Measurements from ENCODE around the gene PRKACA. TPM values are rescaled to one million over a fixed set of nuclear protein-coding genes. Genes with fewer than 3 reads are reported as not detected.

Gene PRKACA
- total RNA-seq, 4 donors from 2014 or later: 37.3 to 81.8 (median 45.6) TPM

DNA sequence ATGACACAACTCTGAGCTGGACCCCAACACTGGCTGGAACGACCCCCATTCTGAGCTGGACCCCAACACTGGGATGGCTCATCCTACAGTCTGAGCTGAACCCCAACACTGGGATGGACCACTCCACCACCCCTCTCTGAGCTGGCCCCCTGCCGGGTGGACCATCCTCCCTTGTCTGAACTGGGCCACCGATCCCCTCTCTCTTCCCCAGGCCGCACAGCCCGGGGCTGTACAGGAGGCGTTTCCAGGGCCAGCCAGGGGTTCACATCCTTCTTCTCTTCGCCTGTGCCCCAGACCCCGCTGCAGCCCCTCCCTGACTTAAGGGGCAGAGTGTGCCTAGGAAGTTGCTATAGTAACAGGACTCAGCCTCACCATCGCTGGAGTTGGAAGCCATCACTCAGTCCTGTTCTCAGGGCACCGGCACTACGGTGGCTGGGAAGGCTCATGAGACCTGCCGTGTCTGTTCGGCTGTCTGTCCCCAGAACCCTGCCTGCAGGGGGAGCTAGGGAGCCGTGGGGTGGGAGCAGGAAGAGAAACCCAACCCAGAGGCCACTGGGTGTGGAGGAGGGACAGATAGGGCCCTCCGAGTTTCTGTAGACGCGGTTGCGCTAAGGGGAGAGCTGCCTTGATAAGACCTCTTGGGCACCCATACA lies 3.7 kb downstream of the PRKACA start:
- TF ChIP-seq, protein P1, sequence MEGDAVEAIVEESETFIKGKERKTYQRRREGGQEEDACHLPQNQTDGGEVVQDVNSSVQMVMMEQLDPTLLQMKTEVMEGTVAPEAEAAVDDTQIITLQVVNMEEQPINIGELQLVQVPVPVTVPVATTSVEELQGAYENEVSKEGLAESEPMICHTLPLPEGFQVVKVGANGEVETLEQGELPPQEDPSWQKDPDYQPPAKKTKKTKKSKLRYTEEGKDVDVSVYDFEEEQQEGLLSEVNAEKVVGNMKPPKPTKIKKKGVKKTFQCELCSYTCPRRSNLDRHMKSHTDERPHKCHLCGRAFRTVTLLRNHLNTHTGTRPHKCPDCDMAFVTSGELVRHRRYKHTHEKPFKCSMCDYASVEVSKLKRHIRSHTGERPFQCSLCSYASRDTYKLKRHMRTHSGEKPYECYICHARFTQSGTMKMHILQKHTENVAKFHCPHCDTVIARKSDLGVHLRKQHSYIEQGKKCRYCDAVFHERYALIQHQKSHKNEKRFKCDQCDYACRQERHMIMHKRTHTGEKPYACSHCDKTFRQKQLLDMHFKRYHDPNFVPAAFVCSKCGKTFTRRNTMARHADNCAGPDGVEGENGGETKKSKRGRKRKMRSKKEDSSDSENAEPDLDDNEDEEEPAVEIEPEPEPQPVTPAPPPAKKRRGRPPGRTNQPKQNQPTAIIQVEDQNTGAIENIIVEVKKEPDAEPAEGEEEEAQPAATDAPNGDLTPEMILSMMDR (IDR thresholded peaks at IDR 0.05; ENCODE audit: low read depth): no peak

GRCh38 chr19:14112809-14113385 lies 4.7 kb downstream of the PRKACA start:
- TF ChIP-seq, protein P1 (IDR thresholded peaks at IDR 0.05; ENCODE audit: low read depth): no peak

DNA sequence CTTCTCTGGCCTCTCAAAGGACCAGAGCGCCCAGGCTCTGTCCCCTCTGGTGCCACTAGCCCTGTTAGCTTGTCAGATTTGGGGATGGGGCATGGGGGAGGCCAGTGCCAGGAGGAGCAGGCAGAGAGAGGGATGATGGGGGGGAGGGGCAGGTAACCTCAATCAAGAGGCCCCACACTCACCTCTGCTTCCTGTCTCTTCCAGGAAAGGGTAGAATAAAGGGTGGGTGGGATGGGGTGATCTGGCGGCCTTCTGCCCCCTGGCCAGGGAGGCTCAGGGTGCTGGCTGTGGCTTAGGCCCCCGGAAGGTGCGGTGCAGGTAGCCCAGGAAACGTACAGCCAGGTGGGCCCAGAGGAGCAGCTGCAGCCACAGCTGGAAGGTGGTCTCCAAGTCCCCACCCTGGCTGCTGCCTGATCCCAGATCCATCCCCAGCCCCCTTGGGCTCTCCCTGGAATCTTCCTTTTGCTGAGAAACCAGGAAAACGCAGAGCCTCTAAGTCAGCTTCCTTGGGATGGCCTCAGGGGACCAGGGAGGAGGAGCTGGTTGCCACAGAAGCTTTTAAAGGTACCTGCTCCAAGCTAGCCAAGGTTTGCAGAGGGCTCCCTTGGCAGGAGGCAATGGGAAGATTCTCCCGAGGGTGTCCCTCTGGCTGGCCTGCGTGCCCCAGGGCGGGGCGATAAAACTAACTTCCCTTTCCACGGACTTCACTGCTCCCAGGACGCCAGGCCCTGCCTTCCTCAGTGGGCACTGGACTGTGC lies 5.3 kb downstream of the PRKACA start:
- TF ChIP-seq, protein P1 (IDR thresholded peaks at IDR 0.05; ENCODE audit: low read depth): no peak

DNA sequence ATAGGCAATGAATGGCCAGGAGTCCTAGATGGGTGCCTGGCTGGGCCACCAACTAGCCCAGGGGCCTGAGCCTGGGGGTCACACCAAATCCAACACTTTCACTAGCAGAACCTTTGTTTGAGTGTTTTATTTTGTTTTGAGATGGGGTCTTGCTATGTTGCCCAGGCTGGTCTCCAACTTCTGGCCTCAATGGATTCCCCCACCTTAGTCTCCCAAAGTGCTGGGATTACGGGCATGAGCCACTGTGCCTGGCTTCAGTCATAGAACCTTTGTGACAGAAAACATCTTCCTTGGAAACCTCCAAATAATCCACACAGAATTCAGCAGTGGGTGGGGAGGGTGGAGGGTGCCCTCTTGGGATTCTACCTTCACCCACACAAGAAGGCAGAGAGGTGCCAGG lies 6.1 kb downstream of the PRKACA start:
- TF ChIP-seq, protein P1 (IDR thresholded peaks at IDR 0.05; ENCODE audit: low read depth): no peak

DNA sequence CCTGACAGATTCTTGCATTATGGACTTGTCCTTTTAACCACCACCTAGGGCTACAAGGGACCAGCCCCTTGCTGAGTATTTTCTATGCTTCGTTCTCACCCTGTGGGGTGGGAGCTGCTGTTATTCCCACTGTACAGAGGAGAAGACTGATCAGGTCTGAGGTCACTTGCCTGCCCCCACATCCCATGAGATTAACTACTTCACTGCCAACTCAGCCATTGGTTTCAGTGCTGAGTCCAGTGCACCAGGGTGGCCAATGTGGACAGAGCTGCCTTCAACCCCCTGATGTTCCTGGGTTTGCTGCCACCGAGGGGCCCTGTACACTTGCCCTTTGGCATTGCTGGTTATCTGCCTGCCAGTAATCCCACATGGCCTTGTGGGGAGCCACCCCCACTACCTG lies 6.9 kb downstream of the PRKACA start:
- TF ChIP-seq, protein P1 (IDR thresholded peaks at IDR 0.05; ENCODE audit: low read depth): no peak

DNA sequence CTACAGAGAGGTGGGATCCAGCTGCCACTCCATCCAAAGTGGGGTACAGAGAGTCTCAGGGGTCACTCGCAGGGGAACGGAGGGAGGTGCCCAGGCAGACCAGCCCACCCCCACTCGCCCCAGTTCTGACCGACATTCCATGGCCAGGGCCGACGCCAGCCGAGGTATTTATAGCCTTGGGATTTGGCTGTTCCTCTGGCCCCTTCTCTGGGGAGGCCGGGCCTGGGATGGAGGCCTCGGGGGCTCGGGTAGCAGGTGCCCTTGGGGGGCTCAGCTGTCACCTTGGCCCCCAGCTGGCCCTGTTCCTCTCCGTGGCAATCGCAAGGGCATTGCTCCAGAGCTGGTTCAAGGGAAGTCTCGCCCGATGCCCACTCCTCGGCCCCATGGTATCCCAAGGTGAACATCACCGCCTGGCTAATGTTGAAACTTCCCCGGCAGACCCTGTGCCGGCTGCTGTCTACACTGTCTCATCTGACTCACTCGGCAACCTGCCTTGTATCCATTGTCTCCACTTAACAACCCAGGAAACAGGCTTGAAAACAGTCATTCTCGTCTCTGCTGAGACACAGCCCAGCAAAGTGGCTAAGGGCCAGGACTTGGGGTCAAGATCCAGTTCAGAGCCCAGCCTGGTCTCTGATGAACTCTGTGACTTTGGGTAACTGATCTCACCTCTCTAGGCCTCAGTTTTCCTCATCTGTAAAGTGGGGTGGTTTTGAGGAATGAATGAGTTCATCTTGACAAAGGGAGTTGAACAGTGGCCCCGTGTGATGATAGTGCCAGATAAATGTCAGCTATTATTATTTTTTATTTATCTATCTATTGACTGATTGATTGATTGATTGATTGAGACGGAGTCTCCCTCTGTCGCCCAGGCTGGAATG lies 9.7 kb downstream of the PRKACA start:
- TF ChIP-seq, protein P1 (IDR thresholded peaks at IDR 0.05; ENCODE audit: low read depth): no peak

Data from subcutaneous adipose tissue (tissue), 4 donors.